Caco-2 (cell line): ENCODE data around the gene MRPL12. TPM values are rescaled to one million over a fixed set of nuclear protein-coding genes. Genes with fewer than 3 reads are reported as not detected.

Experiments
- BruUV-seq: library from RNA; stranded (reverse); fragments of 400-500 nt; replicated peaks from 2 replicates; lab custom pipeline; 2021; lab: Mats Ljungman, UMichigan
- CTCF ChIA-PET: fragments of 300-600 bp; sonication (Branson Sonifier 250); formaldehyde crosslinking; loops from one replicate; lab custom pipeline; 2022; ENCODE audit warnings: antibody characterized with exemption; lab: Charles Lee
- POLR2A ChIA-PET: fragments of 300-600 bp; sonication (Branson Sonifier 250); formaldehyde crosslinking; loops from one replicate; lab custom pipeline; 2022; ENCODE audit warnings: antibody characterized with exemption; lab: Charles Lee
- DNase-seq, 2 experiments: peaks; one replicate each; pipeline versions ENCODE4 v3.0.0 to v3.0.0-alpha.2; 2020 to 2022
- H3K27me3 ChIP-seq: replicated peaks from 2 replicates; pipeline ENCODE4 v1.6.0; 2011; ENCODE audit warnings: low read length; ENCODE audit not compliant: control insufficient read depth, insufficient read depth
- H3K36me3 ChIP-seq: 2 replicates; pipeline ENCODE4 v1.5.1; 2011; ENCODE audit warnings: low read length; ENCODE audit not compliant: control insufficient read depth, insufficient read depth
- H3K4me1 ChIP-seq: fragments of 250-450 bp; sonication (Bioruptor Pico); 2 replicates; pipeline ENCODE4 v1.5.1; 2020; ENCODE audit warnings: mild to moderate bottlenecking
- H3K4me3 ChIP-seq: 2 replicates; pipeline ENCODE4 v1.5.1; 2011; ENCODE audit warnings: low read depth, mild to moderate bottlenecking, control low read depth, low read length
- H3K9me3 ChIP-seq: fragments of 250-450 bp; sonication (Bioruptor Pico); 2 replicates; pipeline ENCODE4 v1.5.1; 2020; ENCODE audit warnings: mild to moderate bottlenecking, moderate library complexity
- H3K27ac Mint-ChIP-seq: one replicate; pipeline ENCODE4 v1.8.0; 2022; ENCODE audit warnings: mixed read lengths; ENCODE audit not compliant: unreplicated experiment
- H3K27me3 Mint-ChIP-seq: one replicate; pipeline ENCODE4 v1.8.0; 2022; ENCODE audit warnings: mixed read lengths; ENCODE audit not compliant: insufficient read depth, unreplicated experiment
- H3K36me3 Mint-ChIP-seq: one replicate; pipeline ENCODE4 v1.8.0; 2022; ENCODE audit warnings: mild to moderate bottlenecking, mixed read lengths; ENCODE audit not compliant: insufficient read depth, unreplicated experiment
- H3K4me1 Mint-ChIP-seq: one replicate; pipeline ENCODE4 v1.8.0; 2022; ENCODE audit warnings: low read depth, mixed read lengths; ENCODE audit not compliant: unreplicated experiment
- H3K4me3 Mint-ChIP-seq: one replicate; pipeline ENCODE4 v1.8.0; 2022; ENCODE audit warnings: mild to moderate bottlenecking, moderate library complexity, mixed read lengths; ENCODE audit not compliant: unreplicated experiment
- H3K9me3 Mint-ChIP-seq: one replicate; pipeline ENCODE4 v1.8.0; 2022; ENCODE audit warnings: mixed read lengths; ENCODE audit not compliant: unreplicated experiment
- CTCF ChIP-seq, 2 experiments: fragments of 200-600 bp in 1 of 2; IDR thresholded peaks; 1 replicate in 1 of 2; 2 replicates in 1 of 2; pipeline versions ENCODE4 v1.5.1 to v1.8.0; 2011 to 2022; ENCODE audit warnings: antibody characterized with exemption in 1 of 2, control low read depth in 1 of 2, inconsistent platforms in 1 of 2, low read depth in 1 of 2, low read length in 1 of 2, mild to moderate bottlenecking in 1 of 2, moderate library complexity in 1 of 2; ENCODE audit not compliant: insufficient read depth in 1 of 2, severe bottlenecking in 1 of 2, unreplicated experiment in 1 of 2
- intact Hi-C: fragments of 100-400 bp; cut with micrococcal nuclease; formaldehyde crosslinking; loops from one replicate; pipeline ENCODE4 v1.10.0; 2022; ENCODE audit not compliant: unreplicated experiment
- total RNA-seq: library from RNA; stranded (reverse); gene quantifications from 2 replicates; pipeline ENCODE4 v1.2.3, GENCODE V29; 2022

MRPL12 gene
- total RNA-seq, 1 experiment from 2014 or later, result 164 TPM

GRCh38 chr17:81694810-81695209 is 8.4 kb upstream of the MRPL12 start:
- Histone ChIP-seq H3K4me3 (no peak overlapping the region), H3K9me3 (no peaks in the 10 kb centered on the region), H3K36me3 (peaks cover 3% of the 10 kb centered on the region), H3K27me3 (no peaks in the 10 kb centered on the region), H3K4me1 (no peaks in the 10 kb centered on the region)
- TF ChIP-seq CTCF (IDR thresholded peaks at IDR 0.05; ENCODE audit: insufficient read depth in 1 of 2, low read depth in 1 of 2, low read length in 1 of 2, severe bottlenecking in 1 of 2, unreplicated experiment in 1 of 2), result no peak
- Mint-ChIP-seq H3K4me3 (no peak overlapping the region), H3K27ac (no peak overlapping the region), H3K27me3 (no peaks in the 10 kb centered on the region), H3K4me1 (no peaks in the 10 kb centered on the region), H3K9me3 (no peaks in the 10 kb centered on the region), H3K36me3 (peaks cover 85% of the 10 kb centered on the region)
- ChIA-PET CTCF (interaction anchor here (1.0 kb wide), 1 partner anchor 179 kb away, joined by 3 read pairs; no protein-coding TSS in a partner anchor), POLR2A (no interaction called here)
- intact Hi-C loops, result no loop called here
- no TSS peak for BruUV-seq
- DNase-seq, result no peak

- Histone ChIP-seq H3K4me1 (no peaks in the 10 kb centered on the region), H3K27me3 (no peaks in the 10 kb centered on the region), H3K4me3 (no peak overlapping the region), H3K36me3 (peaks cover 2% of the 10 kb centered on the region), H3K9me3 (no peaks in the 10 kb centered on the region)
- intact Hi-C loops, result no loop called here
- ChIA-PET POLR2A (no interaction called here), CTCF (interaction anchor here (1.0 kb wide), 1 partner anchor 179 kb away, joined by 3 read pairs; no protein-coding TSS in a partner anchor)
- DNase-seq, result no peak
- H3K27ac Mint-ChIP-seq, result no peak overlapping the region
- peaks cover 86% of the 10 kb centered on the region for H3K36me3 Mint-ChIP-seq
- H3K4me3 Mint-ChIP-seq, result no peak overlapping the region
- no peaks in the 10 kb centered on the region for H3K27me3 Mint-ChIP-seq
- BruUV-seq, result no TSS peak
- no peaks in the 10 kb centered on the region for H3K9me3 Mint-ChIP-seq
- no peaks in the 10 kb centered on the region for H3K4me1 Mint-ChIP-seq
- TF ChIP-seq CTCF (IDR thresholded peaks at IDR 0.05; ENCODE audit: insufficient read depth in 1 of 2, low read depth in 1 of 2, low read length in 1 of 2, severe bottlenecking in 1 of 2, unreplicated experiment in 1 of 2), result no peak
Observed at GRCh38 chr17:81695211-81695610, 8.0 kb upstream of the MRPL12 start.

GRCh38 chr17:81695801-81696200 is 7.4 kb upstream of the MRPL12 start:
- Mint-ChIP-seq H3K4me3 (no peak overlapping the region), H3K36me3 (peaks cover 87% of the 10 kb centered on the region), H3K27me3 (no peaks in the 10 kb centered on the region), H3K4me1 (peaks cover 3% of the 10 kb centered on the region), H3K27ac (no peak overlapping the region), H3K9me3 (no peaks in the 10 kb centered on the region)
- H3K9me3 ChIP-seq, result no peaks in the 10 kb centered on the region
- DNase-seq, result no peak
- no peaks in the 10 kb centered on the region for H3K27me3 ChIP-seq
- peaks cover 2% of the 10 kb centered on the region for H3K36me3 ChIP-seq
- no peaks in the 10 kb centered on the region for H3K4me1 ChIP-seq
- BruUV-seq, result no TSS peak
- CTCF ChIA-PET, result interaction anchor here (1.0 kb wide), 1 partner anchor 178 kb away, joined by 3 read pairs; no protein-coding TSS in a partner anchor
- POLR2A ChIA-PET, result no interaction called here
- no peak for TF ChIP-seq CTCF (IDR thresholded peaks at IDR 0.05; ENCODE audit: insufficient read depth in 1 of 2, low read depth in 1 of 2, low read length in 1 of 2, severe bottlenecking in 1 of 2, unreplicated experiment in 1 of 2)
- intact Hi-C loops, result no loop called here
- H3K4me3 ChIP-seq, result no peak overlapping the region
